ENCODE data around the gene LRRN4CL. TPM values are rescaled to one million over a fixed set of nuclear protein-coding genes. Genes with fewer than 3 reads are reported as not detected.
A peak's percentile ranks its signal among the peaks of the same experiment; 100 is the strongest.
"Not testable (repeated sequence)": the region's sequence is repeated elsewhere in the genome, so short reads cannot be mapped to it uniquely, and the experiment has no call there.

The LRRN4CL gene
- total RNA-seq = not detected in 2 replicates

GRCh38 chr11:62689421-62690183 is at the start of gene LRRN4CL:
TSS of gene LRRN4CL (minus strand) at chr11:62689530. CDS start at chr11:62688508, 1,022 bp downstream.
- DNase-seq (ENCODE audit: extremely low read depth, low read depth, low spot score) = no peak

GRCh38 chr11:62737196-62737595 is 47.9 kb upstream of the LRRN4CL start:
- DNase-seq (ENCODE audit: extremely low read depth, low read depth, low spot score) = no peak

- no peak for DNase-seq (ENCODE audit: extremely low read depth, low read depth, low spot score)
Observed at GRCh38 chr11:62732830-62733229, 43.5 kb upstream of the LRRN4CL start.

- not testable (repeated sequence) for DNase-seq (ENCODE audit: extremely low read depth, low read depth, low spot score)
Observed at GRCh38 chr11:62730076-62730475, 40.7 kb upstream of the LRRN4CL start.

- DNase-seq (ENCODE audit: extremely low read depth, low read depth, low spot score) = no peak
Observed at GRCh38 chr11:62728171-62728988, 39.0 kb upstream of the LRRN4CL start, which contains the start of gene TTC9C. TSS of gene TTC9C (plus strand) at chr11:62728486. CDS start at chr11:62728849, 363 bp downstream.

- peak; percentile 97 for DNase-seq (ENCODE audit: extremely low read depth, low read depth, low spot score)
Observed at GRCh38 chr11:62727872-62728170, 38.5 kb upstream of the LRRN4CL start.

- DNase-seq (ENCODE audit: extremely low read depth, low read depth, low spot score) = peak; percentile 85
Observed at GRCh38 chr11:62727165-62727871, 38.0 kb upstream of the LRRN4CL start, which contains the start of gene HNRNPUL2. TSS of gene HNRNPUL2 (minus strand) at chr11:62727457. CDS start at chr11:62727156, 301 bp downstream.

GRCh38 chr11:62726915-62727164 is 37.5 kb upstream of the LRRN4CL start:
- no peak for DNase-seq (ENCODE audit: extremely low read depth, low read depth, low spot score)

- DNase-seq (ENCODE audit: extremely low read depth, low read depth, low spot score) = no peak
Observed at GRCh38 chr11:62726156-62726914, 37.0 kb upstream of the LRRN4CL start.

GRCh38 chr11:62725646-62726045 is 36.3 kb upstream of the LRRN4CL start:
- no peak for DNase-seq (ENCODE audit: extremely low read depth, low read depth, low spot score)

GRCh38 chr11:62724171-62724570 is 34.8 kb upstream of the LRRN4CL start:
- DNase-seq (ENCODE audit: extremely low read depth, low read depth, low spot score) = no peak

GRCh38 chr11:62721994-62722393 is 32.7 kb upstream of the LRRN4CL start:
- no peak for DNase-seq (ENCODE audit: extremely low read depth, low read depth, low spot score)

GRCh38 chr11:62719302-62719978 is 30.1 kb upstream of the LRRN4CL start:
- DNase-seq (ENCODE audit: extremely low read depth, low read depth, low spot score) = no peak

- no peak for DNase-seq (ENCODE audit: extremely low read depth, low read depth, low spot score)
Observed at GRCh38 chr11:62716816-62717215, 27.5 kb upstream of the LRRN4CL start.

GRCh38 chr11:62716206-62716605 is 26.9 kb upstream of the LRRN4CL start:
- DNase-seq (ENCODE audit: extremely low read depth, low read depth, low spot score) = no peak

GRCh38 chr11:62715150-62716130 is 26.1 kb upstream of the LRRN4CL start:
- DNase-seq (ENCODE audit: extremely low read depth, low read depth, low spot score) = no peak

GRCh38 chr11:62713343-62713742 is 24.0 kb upstream of the LRRN4CL start:
- no peak for DNase-seq (ENCODE audit: extremely low read depth, low read depth, low spot score)

GRCh38 chr11:62712861-62713260 is 23.5 kb upstream of the LRRN4CL start:
- no peak for DNase-seq (ENCODE audit: extremely low read depth, low read depth, low spot score)

- DNase-seq (ENCODE audit: extremely low read depth, low read depth, low spot score) = no peak
Observed at GRCh38 chr11:62712276-62712812, 23.0 kb upstream of the LRRN4CL start.
